SKM-1 (cell line): Measurements from ENCODE around the gene NUFIP2.
"Not testable (repeated sequence)": the region's sequence is repeated elsewhere in the genome, so short reads cannot be mapped to it uniquely, and the experiment has no call there.

ENCODE experiments used
- DNase-seq: peaks from one replicate; lab custom pipeline; 2025; ENCODE audit not compliant: unreplicated experiment; lab: John Stamatoyannopoulos, UW

NUFIP2 gene

GRCh38 chr17:29240477-29240876, 53.5 kb downstream of the NUFIP2 start:
- no peak for DNase-seq

GRCh38 chr17:29238133-29238850, 55.7 kb downstream of the NUFIP2 start:
- DNase-seq = no peak

GRCh38 chr17:29237476-29238132, 56.3 kb downstream of the NUFIP2 start:
- DNase-seq = no peak

GRCh38 chr17:29235904-29236303, 58.0 kb downstream of the NUFIP2 start:
- no peak for DNase-seq

- not testable (repeated sequence) for DNase-seq
Observed at GRCh38 chr17:29234972-29235371, 59.0 kb downstream of the NUFIP2 start.

GRCh38 chr17:29233301-29233700, 60.6 kb downstream of the NUFIP2 start:
- no peak for DNase-seq

- no peak for DNase-seq
Observed at GRCh38 chr17:29225396-29225795, 68.6 kb downstream of the NUFIP2 start.

- not testable (repeated sequence) for DNase-seq
Observed at GRCh38 chr17:29221338-29221737, 72.6 kb downstream of the NUFIP2 start.

GRCh38 chr17:29219378-29220047, 74.4 kb downstream of the NUFIP2 start:
- DNase-seq = peak; percentile 75

GRCh38 chr17:29216856-29217255, 77.1 kb downstream of the NUFIP2 start:
- DNase-seq = no peak

GRCh38 chr17:29216181-29216580, 77.8 kb downstream of the NUFIP2 start:
- DNase-seq = no peak

GRCh38 chr17:29215717-29216116, 78.2 kb downstream of the NUFIP2 start:
- no peak for DNase-seq

GRCh38 chr17:29215174-29215573, 78.8 kb downstream of the NUFIP2 start:
- DNase-seq = no peak

- no peak for DNase-seq
Observed at GRCh38 chr17:29214215-29215146, 79.5 kb downstream of the NUFIP2 start.

GRCh38 chr17:29212681-29213121, 81.2 kb downstream of the NUFIP2 start:
- DNase-seq = no peak

- DNase-seq = no peak
Observed at GRCh38 chr17:29212094-29212631, 81.8 kb downstream of the NUFIP2 start.

- DNase-seq = no peak
Observed at GRCh38 chr17:29210879-29211278, 83.1 kb downstream of the NUFIP2 start.

- no peak for DNase-seq
Observed at GRCh38 chr17:29209073-29209472, 84.9 kb downstream of the NUFIP2 start.

GRCh38 chr17:29207975-29208374, 86.0 kb downstream of the NUFIP2 start:
- no peak for DNase-seq
